Measurements from ENCODE around the gene HSD17B2.

DNA sequence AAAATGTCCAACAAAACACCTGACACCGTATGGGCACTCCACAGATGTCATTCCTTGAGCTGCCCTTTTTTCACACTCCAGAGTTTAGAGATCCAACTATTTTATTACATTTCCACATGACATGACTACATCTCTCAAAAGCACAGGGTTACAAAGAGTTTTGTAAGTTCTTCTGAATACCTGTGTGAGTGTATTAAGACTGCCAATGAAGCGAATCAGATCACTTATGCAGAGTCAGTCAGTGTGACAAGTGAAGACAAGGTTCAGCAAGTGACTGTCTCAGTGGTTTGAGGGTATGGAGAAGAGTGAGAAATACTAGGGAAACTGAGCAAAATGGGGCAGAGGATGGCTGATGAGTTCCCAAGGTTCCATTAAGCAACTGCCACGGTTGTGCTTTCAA lies 32.2 kb upstream of the HSD17B2 start:
- TF ChIP-seq, protein P1, sequence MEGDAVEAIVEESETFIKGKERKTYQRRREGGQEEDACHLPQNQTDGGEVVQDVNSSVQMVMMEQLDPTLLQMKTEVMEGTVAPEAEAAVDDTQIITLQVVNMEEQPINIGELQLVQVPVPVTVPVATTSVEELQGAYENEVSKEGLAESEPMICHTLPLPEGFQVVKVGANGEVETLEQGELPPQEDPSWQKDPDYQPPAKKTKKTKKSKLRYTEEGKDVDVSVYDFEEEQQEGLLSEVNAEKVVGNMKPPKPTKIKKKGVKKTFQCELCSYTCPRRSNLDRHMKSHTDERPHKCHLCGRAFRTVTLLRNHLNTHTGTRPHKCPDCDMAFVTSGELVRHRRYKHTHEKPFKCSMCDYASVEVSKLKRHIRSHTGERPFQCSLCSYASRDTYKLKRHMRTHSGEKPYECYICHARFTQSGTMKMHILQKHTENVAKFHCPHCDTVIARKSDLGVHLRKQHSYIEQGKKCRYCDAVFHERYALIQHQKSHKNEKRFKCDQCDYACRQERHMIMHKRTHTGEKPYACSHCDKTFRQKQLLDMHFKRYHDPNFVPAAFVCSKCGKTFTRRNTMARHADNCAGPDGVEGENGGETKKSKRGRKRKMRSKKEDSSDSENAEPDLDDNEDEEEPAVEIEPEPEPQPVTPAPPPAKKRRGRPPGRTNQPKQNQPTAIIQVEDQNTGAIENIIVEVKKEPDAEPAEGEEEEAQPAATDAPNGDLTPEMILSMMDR (IDR thresholded peaks at IDR 0.05): no peak
- TF ChIP-seq ZNF512 (CRISPR knock-in tag; IDR thresholded peaks at IDR 0.05; ENCODE audit: borderline replicate concordance) (no peak), KAT7 (CRISPR knock-in tag; IDR thresholded peaks at IDR 0.05; ENCODE audit: borderline replicate concordance) (no peak), PREB (CRISPR knock-in tag; IDR thresholded peaks at IDR 0.05; ENCODE audit: borderline replicate concordance) (no peak), FOXJ3 (CRISPR knock-in tag; IDR thresholded peaks at IDR 0.05; ENCODE audit: borderline replicate concordance) (no peak), CREM (CRISPR knock-in tag; IDR thresholded peaks at IDR 0.05) (no peak)
- TF ChIP-seq, protein P2, sequence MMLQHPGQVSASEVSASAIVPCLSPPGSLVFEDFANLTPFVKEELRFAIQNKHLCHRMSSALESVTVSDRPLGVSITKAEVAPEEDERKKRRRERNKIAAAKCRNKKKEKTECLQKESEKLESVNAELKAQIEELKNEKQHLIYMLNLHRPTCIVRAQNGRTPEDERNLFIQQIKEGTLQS (CRISPR knock-in tag; conservative IDR thresholded peaks at IDR 0.05): no peak
- TF ChIP-seq, protein P3, sequence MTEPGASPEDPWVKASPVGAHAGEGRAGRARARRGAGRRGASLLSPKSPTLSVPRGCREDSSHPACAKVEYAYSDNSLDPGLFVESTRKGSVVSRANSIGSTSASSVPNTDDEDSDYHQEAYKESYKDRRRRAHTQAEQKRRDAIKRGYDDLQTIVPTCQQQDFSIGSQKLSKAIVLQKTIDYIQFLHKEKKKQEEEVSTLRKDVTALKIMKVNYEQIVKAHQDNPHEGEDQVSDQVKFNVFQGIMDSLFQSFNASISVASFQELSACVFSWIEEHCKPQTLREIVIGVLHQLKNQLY (CRISPR knock-in tag; IDR thresholded peaks at IDR 0.05): no peak
- TF ChIP-seq, protein P4, sequence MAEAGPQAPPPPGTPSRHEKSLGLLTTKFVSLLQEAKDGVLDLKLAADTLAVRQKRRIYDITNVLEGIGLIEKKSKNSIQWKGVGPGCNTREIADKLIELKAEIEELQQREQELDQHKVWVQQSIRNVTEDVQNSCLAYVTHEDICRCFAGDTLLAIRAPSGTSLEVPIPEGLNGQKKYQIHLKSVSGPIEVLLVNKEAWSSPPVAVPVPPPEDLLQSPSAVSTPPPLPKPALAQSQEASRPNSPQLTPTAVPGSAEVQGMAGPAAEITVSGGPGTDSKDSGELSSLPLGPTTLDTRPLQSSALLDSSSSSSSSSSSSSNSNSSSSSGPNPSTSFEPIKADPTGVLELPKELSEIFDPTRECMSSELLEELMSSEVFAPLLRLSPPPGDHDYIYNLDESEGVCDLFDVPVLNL (CRISPR knock-in tag; IDR thresholded peaks at IDR 0.05; ENCODE audit: borderline replicate concordance, low read depth): no peak
- TF ChIP-seq, protein P5, sequence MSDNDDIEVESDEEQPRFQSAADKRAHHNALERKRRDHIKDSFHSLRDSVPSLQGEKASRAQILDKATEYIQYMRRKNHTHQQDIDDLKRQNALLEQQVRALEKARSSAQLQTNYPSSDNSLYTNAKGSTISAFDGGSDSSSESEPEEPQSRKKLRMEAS (CRISPR knock-in tag; IDR thresholded peaks at IDR 0.05): no peak

Data from WTC11 (cell line).